ENCODE data around the gene MLF2.

MLF2 gene

GRCh38 chr12:6770094-6770493, 17.2 kb upstream of the MLF2 start:
- no peak for DNase-seq (ENCODE audit: low read depth, low spot score)
- TF ChIP-seq, protein P1, sequence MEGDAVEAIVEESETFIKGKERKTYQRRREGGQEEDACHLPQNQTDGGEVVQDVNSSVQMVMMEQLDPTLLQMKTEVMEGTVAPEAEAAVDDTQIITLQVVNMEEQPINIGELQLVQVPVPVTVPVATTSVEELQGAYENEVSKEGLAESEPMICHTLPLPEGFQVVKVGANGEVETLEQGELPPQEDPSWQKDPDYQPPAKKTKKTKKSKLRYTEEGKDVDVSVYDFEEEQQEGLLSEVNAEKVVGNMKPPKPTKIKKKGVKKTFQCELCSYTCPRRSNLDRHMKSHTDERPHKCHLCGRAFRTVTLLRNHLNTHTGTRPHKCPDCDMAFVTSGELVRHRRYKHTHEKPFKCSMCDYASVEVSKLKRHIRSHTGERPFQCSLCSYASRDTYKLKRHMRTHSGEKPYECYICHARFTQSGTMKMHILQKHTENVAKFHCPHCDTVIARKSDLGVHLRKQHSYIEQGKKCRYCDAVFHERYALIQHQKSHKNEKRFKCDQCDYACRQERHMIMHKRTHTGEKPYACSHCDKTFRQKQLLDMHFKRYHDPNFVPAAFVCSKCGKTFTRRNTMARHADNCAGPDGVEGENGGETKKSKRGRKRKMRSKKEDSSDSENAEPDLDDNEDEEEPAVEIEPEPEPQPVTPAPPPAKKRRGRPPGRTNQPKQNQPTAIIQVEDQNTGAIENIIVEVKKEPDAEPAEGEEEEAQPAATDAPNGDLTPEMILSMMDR (IDR thresholded peaks at IDR 0.05; ENCODE audit: low read depth, low read length) = no peak
- in situ Hi-C loops (cut with HindIII; ENCODE audit: low sequenced_read_pairs) = no loop called here
- no peak overlapping the region for H3K4me3 ChIP-seq (ENCODE audit: low read depth, low read length)

DNA sequence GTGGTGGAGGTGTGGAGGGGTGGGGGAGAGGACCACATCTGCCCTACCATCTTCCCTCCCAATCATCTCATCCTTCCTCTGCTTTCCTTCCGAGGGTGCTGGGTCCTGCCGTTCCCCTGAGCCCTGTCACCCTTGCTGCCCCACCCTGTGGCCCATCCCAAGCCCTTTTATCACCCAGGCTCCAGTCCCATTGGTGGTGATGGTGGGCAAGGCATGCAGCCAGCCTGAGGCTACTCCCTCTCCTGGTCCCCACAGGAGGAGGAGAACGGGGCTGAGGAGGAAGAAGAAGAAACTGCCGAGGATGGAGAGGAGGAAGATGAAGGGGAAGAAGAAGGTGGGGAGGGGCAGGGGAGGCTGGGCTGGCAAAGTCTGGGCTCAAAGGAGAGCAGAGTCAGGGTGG, 16.7 kb upstream of the MLF2 start:
- H3K4me3 ChIP-seq (ENCODE audit: low read depth, low read length) = no peak overlapping the region
- TF ChIP-seq, protein P1 (IDR thresholded peaks at IDR 0.05; ENCODE audit: low read depth, low read length) = no peak
- in situ Hi-C loops (cut with HindIII; ENCODE audit: low sequenced_read_pairs) = no loop called here
- DNase-seq (ENCODE audit: low read depth, low spot score) = no peak

DNA sequence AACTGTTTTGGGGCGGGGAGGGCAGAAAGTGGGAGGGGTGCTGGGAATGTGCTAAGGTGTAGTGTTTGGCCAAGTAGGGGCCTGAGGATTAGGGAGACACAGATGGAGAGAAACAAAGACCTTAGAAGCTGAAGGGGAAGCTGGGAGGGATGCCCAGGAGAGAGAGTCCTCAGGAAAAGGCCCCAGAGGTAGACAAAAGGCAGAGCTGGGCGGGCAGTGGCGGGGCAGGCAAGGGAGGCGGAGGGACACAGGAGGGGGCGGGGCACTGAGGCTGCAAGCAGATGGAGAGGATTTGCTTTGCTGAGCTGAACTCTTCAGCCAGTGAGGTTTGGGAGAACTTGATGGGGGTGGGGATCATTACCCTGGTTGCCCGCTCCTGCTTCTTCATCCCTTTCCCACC, 16.0 kb upstream of the MLF2 start:
- peak; percentile 39 for DNase-seq (ENCODE audit: low read depth, low spot score)
- TF ChIP-seq, protein P1 (IDR thresholded peaks at IDR 0.05; ENCODE audit: low read depth, low read length) = no peak
- H3K4me3 ChIP-seq (ENCODE audit: low read depth, low read length) = peak overlapping the region; percentile 93
- in situ Hi-C loops (cut with HindIII; ENCODE audit: low sequenced_read_pairs) = no loop called here

- TF ChIP-seq, protein P1 (IDR thresholded peaks at IDR 0.05; ENCODE audit: low read depth, low read length) = no peak
- in situ Hi-C loops (cut with HindIII; ENCODE audit: low sequenced_read_pairs) = no loop called here
- peak overlapping the region; percentile 93 for H3K4me3 ChIP-seq (ENCODE audit: low read depth, low read length)
- peak; percentile 33 for DNase-seq (ENCODE audit: low read depth, low spot score)
Observed at GRCh38 chr12:6768437-6768914, 15.5 kb upstream of the MLF2 start.

GRCh38 chr12:6767353-6768319, 14.7 kb upstream of the MLF2 start:
- TF ChIP-seq, protein P1 (IDR thresholded peaks at IDR 0.05; ENCODE audit: low read depth, low read length) = no peak
- in situ Hi-C loops (cut with HindIII; ENCODE audit: low sequenced_read_pairs) = no loop called here
- peak overlapping the region; percentile 93 for H3K4me3 ChIP-seq (ENCODE audit: low read depth, low read length)
- DNase-seq (ENCODE audit: low read depth, low spot score) = no peak

DNA sequence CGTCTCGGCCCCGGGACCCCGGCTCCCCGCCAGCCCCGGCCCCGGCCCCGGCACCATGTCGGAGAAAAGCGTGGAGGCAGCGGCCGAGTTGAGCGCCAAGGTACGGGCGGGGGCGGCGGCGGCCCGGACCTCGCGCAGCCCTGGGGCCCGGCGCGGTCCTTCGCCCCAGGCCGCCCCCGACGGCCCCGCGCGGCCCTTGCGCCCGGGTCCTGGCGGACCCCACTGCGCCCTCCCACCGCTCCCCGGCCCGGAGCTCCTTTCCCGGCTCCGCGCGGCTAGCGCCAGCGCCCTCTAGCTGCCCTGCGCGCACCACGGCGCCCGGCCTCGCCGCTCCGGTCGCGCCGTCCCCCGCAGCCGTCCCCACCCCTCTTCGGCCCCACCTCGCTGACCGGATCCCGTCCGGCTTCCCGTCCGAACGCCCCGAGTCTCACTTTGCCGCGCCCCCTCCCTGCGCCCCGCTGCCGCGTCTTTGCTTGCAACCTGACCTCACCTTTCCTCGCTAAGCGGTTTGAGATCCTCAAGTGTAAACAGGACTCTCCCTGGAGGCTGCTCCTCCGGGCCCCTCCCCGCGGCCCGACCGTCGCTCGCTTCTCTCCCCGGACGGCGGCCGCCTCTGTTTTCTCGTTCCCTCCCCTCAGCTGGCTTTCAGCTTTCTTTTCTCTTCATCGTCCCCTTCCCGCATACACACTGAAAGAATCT, 13.9 kb upstream of the MLF2 start:
- TF ChIP-seq, protein P1 (IDR thresholded peaks at IDR 0.05; ENCODE audit: low read depth, low read length) = peak; percentile 57
- H3K4me3 ChIP-seq (ENCODE audit: low read depth, low read length) = peak overlapping the region; percentile 93
- DNase-seq (ENCODE audit: low read depth, low spot score) = peak; percentile 64
- in situ Hi-C loops (cut with HindIII; ENCODE audit: low sequenced_read_pairs) = no loop called here

All from astrocyte of the spinal cord (primary cell).